HFF-Myc (cell line): ENCODE measurements around the gene ARID5B.
A peak's percentile ranks its signal among the peaks of the same experiment; 100 is the strongest.

Source experiments
- DNase-seq: peaks from one replicate; pipeline ENCODE4 v3.0.0-alpha.2; 2011; ENCODE audit warnings: low read depth; ENCODE audit errors: extremely low read depth
- H3K4me3 ChIP-seq: replicated peaks from 2 replicates; pipeline ENCODE4 v1.5.1; 2011; ENCODE audit warnings: low read depth, mild to moderate bottlenecking, control low read depth, low read length
- TF ChIP-seq, protein P1 (sequence below): IDR thresholded peaks from 2 replicates; pipeline ENCODE4 v1.5.1; 2012; ENCODE audit warnings: mild to moderate bottlenecking, low read depth, low read length, control low read depth; ENCODE audit errors: missing control alignments

ARID5B gene

DNA sequence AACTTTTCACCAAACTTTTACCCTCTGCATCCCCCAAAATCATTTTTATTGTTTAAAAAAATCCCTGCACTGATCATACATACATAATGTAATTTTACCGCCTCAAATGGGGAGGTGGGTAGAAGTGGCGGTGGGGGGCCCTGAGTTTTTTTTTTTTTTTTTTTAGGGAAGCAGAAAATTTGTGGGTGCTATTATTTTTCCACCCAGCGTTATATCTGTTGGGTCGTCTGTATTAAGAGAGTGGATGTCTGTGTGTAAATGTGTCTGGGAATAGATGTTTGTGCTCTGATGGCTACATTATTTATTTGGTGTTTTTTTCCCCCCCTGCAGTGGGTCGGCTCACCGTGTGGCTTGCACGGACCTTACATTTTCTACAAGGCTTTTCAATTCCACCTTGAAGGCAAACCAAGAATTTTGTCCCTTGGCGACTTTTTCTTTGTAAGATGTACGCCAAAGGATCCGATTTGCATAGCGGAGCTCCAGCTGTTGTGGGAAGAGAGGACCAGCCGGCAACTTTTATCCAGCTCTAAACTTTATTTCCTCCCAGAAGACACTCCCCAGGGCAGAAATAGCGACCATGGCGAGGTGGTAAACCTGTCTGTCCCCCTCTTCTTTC, 438 bp downstream of the ARID5B start:
- DNase-seq: no peak
- peak overlapping the region; percentile 69 for H3K4me3 ChIP-seq
- TF ChIP-seq, protein P1, sequence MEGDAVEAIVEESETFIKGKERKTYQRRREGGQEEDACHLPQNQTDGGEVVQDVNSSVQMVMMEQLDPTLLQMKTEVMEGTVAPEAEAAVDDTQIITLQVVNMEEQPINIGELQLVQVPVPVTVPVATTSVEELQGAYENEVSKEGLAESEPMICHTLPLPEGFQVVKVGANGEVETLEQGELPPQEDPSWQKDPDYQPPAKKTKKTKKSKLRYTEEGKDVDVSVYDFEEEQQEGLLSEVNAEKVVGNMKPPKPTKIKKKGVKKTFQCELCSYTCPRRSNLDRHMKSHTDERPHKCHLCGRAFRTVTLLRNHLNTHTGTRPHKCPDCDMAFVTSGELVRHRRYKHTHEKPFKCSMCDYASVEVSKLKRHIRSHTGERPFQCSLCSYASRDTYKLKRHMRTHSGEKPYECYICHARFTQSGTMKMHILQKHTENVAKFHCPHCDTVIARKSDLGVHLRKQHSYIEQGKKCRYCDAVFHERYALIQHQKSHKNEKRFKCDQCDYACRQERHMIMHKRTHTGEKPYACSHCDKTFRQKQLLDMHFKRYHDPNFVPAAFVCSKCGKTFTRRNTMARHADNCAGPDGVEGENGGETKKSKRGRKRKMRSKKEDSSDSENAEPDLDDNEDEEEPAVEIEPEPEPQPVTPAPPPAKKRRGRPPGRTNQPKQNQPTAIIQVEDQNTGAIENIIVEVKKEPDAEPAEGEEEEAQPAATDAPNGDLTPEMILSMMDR: no peak

DNA sequence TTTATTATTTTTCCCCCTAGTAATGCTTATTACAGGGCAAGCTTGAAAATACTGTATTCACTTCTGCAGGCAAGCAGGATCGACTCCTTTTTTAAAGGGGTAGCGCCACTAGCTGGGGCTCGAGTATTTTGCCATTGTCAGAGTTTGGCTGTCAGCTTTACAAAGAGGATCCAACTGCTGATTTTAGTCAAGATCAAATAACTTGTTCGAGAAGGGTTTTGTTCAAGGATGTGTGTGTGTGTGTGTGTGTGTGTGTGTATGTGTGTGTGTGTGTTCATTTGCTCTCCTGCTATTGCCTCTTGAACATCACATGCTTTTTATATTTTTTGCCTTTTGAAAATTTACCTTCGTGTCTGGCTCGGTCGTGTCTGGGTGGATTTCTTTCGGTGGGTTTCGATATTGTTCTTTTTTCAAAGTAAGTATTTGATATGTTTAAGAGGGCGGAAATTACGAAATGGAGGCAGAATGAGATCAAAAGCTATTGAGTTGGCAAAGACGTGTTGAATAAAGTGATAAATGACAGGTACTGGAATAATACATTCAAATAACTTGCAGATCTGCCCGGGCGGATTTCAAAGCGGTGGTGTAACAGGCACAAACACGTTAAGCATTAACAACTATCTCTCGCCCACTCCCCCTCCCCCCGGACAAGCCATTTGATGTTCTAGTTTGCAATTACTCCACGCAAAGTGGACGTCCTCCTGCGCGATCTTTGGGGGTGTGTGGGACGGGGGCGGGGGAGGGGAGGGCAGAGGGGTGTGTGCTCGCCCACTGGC, 1.1 kb downstream of the ARID5B start:
- TF ChIP-seq, protein P1: no peak
- no peak for DNase-seq
- peak overlapping the region; percentile 69 for H3K4me3 ChIP-seq

GRCh38 chr10:61903221-61903927, 1.9 kb downstream of the ARID5B start:
- TF ChIP-seq, protein P1: peak; percentile 16
- peak overlapping the region; percentile 69 for H3K4me3 ChIP-seq
- no peak for DNase-seq

GRCh38 chr10:61903928-61904344, 2.4 kb downstream of the ARID5B start:
- DNase-seq: no peak
- TF ChIP-seq, protein P1: no peak
- peak overlapping the region; percentile 69 for H3K4me3 ChIP-seq

- H3K4me3 ChIP-seq: peak overlapping the region; percentile 69
- DNase-seq: peak; percentile 67
- TF ChIP-seq, protein P1: peak; percentile 36
Measured at GRCh38 chr10:61904733-61905725, 3.5 kb downstream of the ARID5B start.
